Liver (tissue), 9 donors: Measurements from ENCODE around the gene MYRF. TPM values are rescaled to one million over a fixed set of nuclear protein-coding genes. Genes with fewer than 3 reads are reported as not detected.

Source experiments
- DNase-seq: peaks from one replicate; pipeline ENCODE4 v3.0.0-alpha.2; 2017; ENCODE audit warnings: low spot score
- H3K27ac ChIP-seq, 2 donors: one replicate each; pipeline ENCODE4 v1.7.0; 2013; ENCODE audit warnings: inconsistent platforms in 2 of 2, low read length in 2 of 2, control low read depth in 1 of 2, low read depth in 1 of 2, mild to moderate bottlenecking in 1 of 2
- H3K27me3 ChIP-seq, 4 donors: one replicate each; pipeline versions ENCODE4 v1.6.1 to v1.7.0; 2013; ENCODE audit warnings: low read length in 3 of 4, inconsistent platforms in 1 of 4, mild to moderate bottlenecking in 1 of 4, moderate library complexity in 1 of 4; ENCODE audit not compliant: control insufficient read depth in 4 of 4, insufficient read depth in 4 of 4
- H3K36me3 ChIP-seq, 4 donors: one replicate each; pipeline versions ENCODE4 v1.6.1 to v1.7.0; 2013; ENCODE audit warnings: low read length in 3 of 4, mild to moderate bottlenecking in 3 of 4, low read depth in 1 of 4, moderate library complexity in 1 of 4; ENCODE audit not compliant: control insufficient read depth in 4 of 4, insufficient read depth in 3 of 4
- H3K4me1 ChIP-seq, 4 donors: one replicate each; pipeline versions ENCODE4 v1.6.1 to v1.7.0; 2013; ENCODE audit warnings: low read length in 3 of 4, mild to moderate bottlenecking in 3 of 4, moderate library complexity in 1 of 4; ENCODE audit not compliant: control insufficient read depth in 4 of 4, insufficient read depth in 4 of 4
- H3K4me3 ChIP-seq, 3 donors: one replicate each; pipeline versions ENCODE4 v1.6.1 to v1.7.0; 2013; ENCODE audit warnings: low read length in 3 of 3, control low read depth in 1 of 3, low read depth in 1 of 3, mild to moderate bottlenecking in 1 of 3
- H3K9ac ChIP-seq, 2 donors: one replicate each; pipeline ENCODE4 v1.7.0; 2013; ENCODE audit warnings: low read length in 2 of 2, mild to moderate bottlenecking in 2 of 2, moderate library complexity in 2 of 2, control low read depth in 1 of 2, low read depth in 1 of 2
- H3K9me3 ChIP-seq, 4 donors: one replicate each; pipeline versions ENCODE4 v1.6.1 to v1.7.0; 2013; ENCODE audit warnings: low read length in 3 of 4; ENCODE audit not compliant: control insufficient read depth in 4 of 4
- EGR1 ChIP-seq, 2 donors: IDR thresholded peaks; 2 replicates each; pipeline ENCODE4 v1.6.1; 2016 to 2018; ENCODE audit warnings: antibody characterized with exemption in 2 of 2, low read depth in 2 of 2
- FOXA1 ChIP-seq: IDR thresholded peaks from 2 replicates; pipeline ENCODE4 v1.6.1; 2016; ENCODE audit warnings: antibody characterized with exemption
- FOXA2 ChIP-seq: IDR thresholded peaks from 2 replicates; pipeline ENCODE4 v1.6.1; 2016; ENCODE audit warnings: antibody characterized with exemption
- GABPA ChIP-seq, 2 donors: IDR thresholded peaks in 1 of 2; conservative IDR thresholded peaks in 1 of 2; 2 replicates each; pipeline ENCODE4 v1.6.1; 2016; ENCODE audit warnings: antibody characterized with exemption in 2 of 2, mild to moderate bottlenecking in 1 of 2, moderate library complexity in 1 of 2
- HNF4A ChIP-seq, 2 donors: conservative IDR thresholded peaks; 2 replicates each; pipeline ENCODE4 v1.6.1; 2016; ENCODE audit warnings: antibody characterized with exemption in 2 of 2, mild to moderate bottlenecking in 2 of 2
- HNF4G ChIP-seq: IDR thresholded peaks from 2 replicates; pipeline ENCODE4 v1.6.1; 2016; ENCODE audit warnings: antibody characterized with exemption
- JUND ChIP-seq, 2 donors: IDR thresholded peaks; 2 replicates each; pipeline ENCODE4 v1.6.1; 2016; ENCODE audit warnings: antibody characterized with exemption in 2 of 2
- MAX ChIP-seq: IDR thresholded peaks from 2 replicates; pipeline ENCODE4 v1.6.1; 2016; ENCODE audit warnings: antibody characterized with exemption
- NR2F2 ChIP-seq: IDR thresholded peaks from 2 replicates; pipeline ENCODE4 v1.6.1; 2016; ENCODE audit warnings: antibody characterized with exemption
- RAD21 ChIP-seq, 2 donors: IDR thresholded peaks; 2 replicates each; pipeline ENCODE4 v1.6.1; 2016; ENCODE audit warnings: antibody characterized with exemption in 2 of 2, mild to moderate bottlenecking in 2 of 2
- RXRA ChIP-seq, 2 donors: IDR thresholded peaks; 2 replicates each; pipeline ENCODE4 v1.6.1; 2017 to 2018; ENCODE audit warnings: antibody characterized with exemption in 2 of 2, mild to moderate bottlenecking in 1 of 2
- SP1 ChIP-seq: IDR thresholded peaks from 2 replicates; pipeline ENCODE4 v1.6.1; 2018; ENCODE audit warnings: antibody characterized with exemption, mild to moderate bottlenecking
- TAF1 ChIP-seq: conservative IDR thresholded peaks from 2 replicates; pipeline ENCODE4 v1.6.1; 2016; ENCODE audit warnings: antibody characterized with exemption, mild to moderate bottlenecking
- YY1 ChIP-seq: IDR thresholded peaks from 2 replicates; pipeline ENCODE4 v1.6.1; 2016; ENCODE audit warnings: antibody characterized with exemption, mild to moderate bottlenecking
- ZBTB33 ChIP-seq: IDR thresholded peaks from 2 replicates; pipeline ENCODE4 v1.6.1; 2016; ENCODE audit warnings: antibody characterized with exemption
- WGBS: extraction: QIAGEN DNeasy Blood & Tissue Kit; methylation state at CpG from one replicate; pipeline ENCODE4 v1.1.7; 2013; 5-methylcytosine and 5-hydroxymethylcytosine counted together
- polyA plus RNA-seq, 2 donors: library from polyadenylated mRNA; stranded (reverse) in 1 of 2; unstranded in 1 of 2; fragments of 200-250 nt in 1 of 2; fragments of >200 nt in 1 of 2; fragmentation: Nextera tagmentation in 1 of 2; extraction: Ambion mirVana in 1 of 2; gene quantifications; one replicate each; pipeline versions ENCODE4 v1.2.1 to v1.2.3, GENCODE V29; 2013 to 2015
- total RNA-seq, 2 donors: library from RNA; depleted of rRNA; stranded (reverse); fragments of >200 nt; gene quantifications; one replicate each; pipeline ENCODE4 v1.2.3, GENCODE V29; 2014
- TF ChIP-seq, protein P1 (sequence below): fragments of 150-350 bp; IDR thresholded peaks from 2 replicates; pipeline ENCODE4 v1.5.1; 2017; ENCODE audit warnings: improper control_type of control experiment, low read depth, low read length; ENCODE audit not compliant: missing input control
- TF ChIP-seq, protein P2 (sequence below): IDR thresholded peaks from 2 replicates; pipeline ENCODE4 v1.6.1; 2016; ENCODE audit warnings: antibody characterized with exemption, mild to moderate bottlenecking
- TF ChIP-seq, protein P3 (sequence below): IDR thresholded peaks from 2 replicates; pipeline ENCODE4 v1.6.1; 2016; ENCODE audit warnings: antibody characterized with exemption
- donor health status: healthy.
- donor health status: healthy.
- donor health status: healthy.
- donor health status: healthy.
- donor health status: healthy.

MYRF gene
- total and polyA plus RNA-seq, 4 donors, result 3.5 to 6.5 (median 4.4) TPM

GRCh38 chr11:61737131-61737530 lies 15.3 kb upstream of the MYRF start:
- no peaks in the 10 kb centered on the region for H3K27me3 ChIP-seq
- 90% methylated on average over 12 of the region's 12 CpGs for WGBS
- H3K9me3 ChIP-seq, result no peaks in the 10 kb centered on the region
- no peak overlapping the region for H3K4me3 ChIP-seq
- no peaks in the 10 kb centered on the region for H3K4me1 ChIP-seq
- no peak overlapping the region for H3K27ac ChIP-seq
- no peaks in the 10 kb centered on the region for H3K36me3 ChIP-seq
- no peak for DNase-seq
- H3K9ac ChIP-seq, result no peak overlapping the region
- TF ChIP-seq ZBTB33, result no peak
- no peak for TF ChIP-seq FOXA1
- TF ChIP-seq JUND (IDR thresholded peaks at IDR 0.05), result no peak
- TF ChIP-seq HNF4A (conservative IDR thresholded peaks at IDR 0.05), result no peak
- TF ChIP-seq TAF1, result no peak
- no peak for TF ChIP-seq RAD21 (IDR thresholded peaks at IDR 0.05)
- TF ChIP-seq HNF4G, result no peak
- TF ChIP-seq EGR1 (IDR thresholded peaks at IDR 0.05; ENCODE audit: low read depth in 2 of 2), result no peak
- TF ChIP-seq RXRA (IDR thresholded peaks at IDR 0.05), result no peak
- TF ChIP-seq GABPA (IDR thresholded peaks at IDR 0.05 in 1 of 2, conservative IDR thresholded peaks at IDR 0.05 in 1 of 2), result no peak
- no peak for TF ChIP-seq YY1
- no peak for TF ChIP-seq MAX
- no peak for TF ChIP-seq NR2F2
- TF ChIP-seq SP1, result no peak
- TF ChIP-seq, protein P1, sequence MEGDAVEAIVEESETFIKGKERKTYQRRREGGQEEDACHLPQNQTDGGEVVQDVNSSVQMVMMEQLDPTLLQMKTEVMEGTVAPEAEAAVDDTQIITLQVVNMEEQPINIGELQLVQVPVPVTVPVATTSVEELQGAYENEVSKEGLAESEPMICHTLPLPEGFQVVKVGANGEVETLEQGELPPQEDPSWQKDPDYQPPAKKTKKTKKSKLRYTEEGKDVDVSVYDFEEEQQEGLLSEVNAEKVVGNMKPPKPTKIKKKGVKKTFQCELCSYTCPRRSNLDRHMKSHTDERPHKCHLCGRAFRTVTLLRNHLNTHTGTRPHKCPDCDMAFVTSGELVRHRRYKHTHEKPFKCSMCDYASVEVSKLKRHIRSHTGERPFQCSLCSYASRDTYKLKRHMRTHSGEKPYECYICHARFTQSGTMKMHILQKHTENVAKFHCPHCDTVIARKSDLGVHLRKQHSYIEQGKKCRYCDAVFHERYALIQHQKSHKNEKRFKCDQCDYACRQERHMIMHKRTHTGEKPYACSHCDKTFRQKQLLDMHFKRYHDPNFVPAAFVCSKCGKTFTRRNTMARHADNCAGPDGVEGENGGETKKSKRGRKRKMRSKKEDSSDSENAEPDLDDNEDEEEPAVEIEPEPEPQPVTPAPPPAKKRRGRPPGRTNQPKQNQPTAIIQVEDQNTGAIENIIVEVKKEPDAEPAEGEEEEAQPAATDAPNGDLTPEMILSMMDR, result no peak
- no peak for TF ChIP-seq FOXA2
- TF ChIP-seq, protein P2, sequence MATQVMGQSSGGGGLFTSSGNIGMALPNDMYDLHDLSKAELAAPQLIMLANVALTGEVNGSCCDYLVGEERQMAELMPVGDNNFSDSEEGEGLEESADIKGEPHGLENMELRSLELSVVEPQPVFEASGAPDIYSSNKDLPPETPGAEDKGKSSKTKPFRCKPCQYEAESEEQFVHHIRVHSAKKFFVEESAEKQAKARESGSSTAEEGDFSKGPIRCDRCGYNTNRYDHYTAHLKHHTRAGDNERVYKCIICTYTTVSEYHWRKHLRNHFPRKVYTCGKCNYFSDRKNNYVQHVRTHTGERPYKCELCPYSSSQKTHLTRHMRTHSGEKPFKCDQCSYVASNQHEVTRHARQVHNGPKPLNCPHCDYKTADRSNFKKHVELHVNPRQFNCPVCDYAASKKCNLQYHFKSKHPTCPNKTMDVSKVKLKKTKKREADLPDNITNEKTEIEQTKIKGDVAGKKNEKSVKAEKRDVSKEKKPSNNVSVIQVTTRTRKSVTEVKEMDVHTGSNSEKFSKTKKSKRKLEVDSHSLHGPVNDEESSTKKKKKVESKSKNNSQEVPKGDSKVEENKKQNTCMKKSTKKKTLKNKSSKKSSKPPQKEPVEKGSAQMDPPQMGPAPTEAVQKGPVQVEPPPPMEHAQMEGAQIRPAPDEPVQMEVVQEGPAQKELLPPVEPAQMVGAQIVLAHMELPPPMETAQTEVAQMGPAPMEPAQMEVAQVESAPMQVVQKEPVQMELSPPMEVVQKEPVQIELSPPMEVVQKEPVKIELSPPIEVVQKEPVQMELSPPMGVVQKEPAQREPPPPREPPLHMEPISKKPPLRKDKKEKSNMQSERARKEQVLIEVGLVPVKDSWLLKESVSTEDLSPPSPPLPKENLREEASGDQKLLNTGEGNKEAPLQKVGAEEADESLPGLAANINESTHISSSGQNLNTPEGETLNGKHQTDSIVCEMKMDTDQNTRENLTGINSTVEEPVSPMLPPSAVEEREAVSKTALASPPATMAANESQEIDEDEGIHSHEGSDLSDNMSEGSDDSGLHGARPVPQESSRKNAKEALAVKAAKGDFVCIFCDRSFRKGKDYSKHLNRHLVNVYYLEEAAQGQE, result no peak
- TF ChIP-seq, protein P3, sequence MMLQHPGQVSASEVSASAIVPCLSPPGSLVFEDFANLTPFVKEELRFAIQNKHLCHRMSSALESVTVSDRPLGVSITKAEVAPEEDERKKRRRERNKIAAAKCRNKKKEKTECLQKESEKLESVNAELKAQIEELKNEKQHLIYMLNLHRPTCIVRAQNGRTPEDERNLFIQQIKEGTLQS, result no peak
